D721Med (cell line): ENCODE data around the gene EVX1.

Experiments used
- DNase-seq: peaks from one replicate; pipeline ENCODE4 v3.0.0; 2011; ENCODE audit warnings: low spot score; ENCODE audit not compliant: insufficient read length
- FAIRE-seq: peaks from 2 replicates; lab custom pipeline; 2011; peaks lifted over from hg19 to GRCh38; lab: Jason Lieb, UNC
- CTCF ChIP-seq: IDR thresholded peaks from 2 replicates; pipeline ENCODE4 v1.5.1; 2012; ENCODE audit warnings: mild to moderate bottlenecking, control low read depth; ENCODE audit not compliant: insufficient read depth; ENCODE audit errors: missing control alignments

EVX1 gene

DNA sequence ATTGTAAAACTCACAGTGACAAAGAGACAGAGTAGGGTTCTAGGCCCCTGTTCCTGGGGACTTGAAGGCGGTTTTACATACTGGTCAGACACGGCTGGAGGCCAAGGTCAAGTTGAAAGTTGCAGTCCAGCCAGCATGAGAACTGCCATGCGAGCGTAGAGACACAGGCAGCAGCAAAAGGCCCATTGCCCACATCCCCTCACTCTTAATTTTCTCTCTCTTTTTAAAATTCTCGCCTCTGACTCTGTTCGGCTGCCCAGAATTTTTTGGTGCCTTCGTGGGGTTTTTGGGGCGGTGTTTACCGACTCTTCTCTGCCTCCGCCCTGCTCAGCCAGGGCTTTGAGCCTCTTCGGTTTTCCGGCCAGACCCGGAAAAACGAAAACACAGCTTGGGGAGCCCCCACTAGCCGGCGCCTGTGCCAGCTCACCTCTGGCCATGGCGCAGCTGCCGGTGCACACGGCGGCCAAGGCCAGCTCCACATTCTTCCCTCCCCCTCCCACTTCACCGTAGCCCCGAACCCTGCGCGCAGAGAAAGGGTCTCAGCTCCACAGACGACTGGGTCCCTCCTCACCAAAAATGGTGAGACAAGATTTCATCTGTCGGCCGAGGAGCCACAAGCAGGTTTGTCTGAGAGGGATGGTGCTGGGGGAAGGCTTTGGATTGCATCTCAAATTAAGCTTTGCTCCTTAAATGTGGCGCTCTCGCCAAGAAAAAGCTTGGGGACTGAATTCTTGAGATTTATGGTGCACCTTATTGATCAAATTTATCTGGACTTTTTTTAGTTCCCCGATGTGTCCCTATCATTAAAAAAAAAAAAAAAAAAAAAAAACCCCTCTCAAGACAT, 40.4 kb upstream of the EVX1 start:
- FAIRE-seq, result no peak
- DNase-seq, result no peak
- no peak for TF ChIP-seq CTCF

DNA sequence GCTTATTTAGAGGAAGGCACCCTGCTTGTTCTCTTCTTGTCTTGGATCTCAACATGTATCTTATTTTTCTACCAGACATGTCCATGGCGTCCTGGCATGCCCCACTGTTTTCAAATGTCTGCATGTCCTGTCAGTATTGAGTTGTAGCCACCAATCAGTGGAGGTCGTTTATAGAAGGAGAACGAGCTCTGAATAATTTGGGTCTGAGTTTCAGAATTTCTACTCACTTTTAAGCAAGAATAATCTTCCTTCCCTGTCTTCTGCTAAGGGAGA, 39.8 kb upstream of the EVX1 start:
- FAIRE-seq (no peak), DNase-seq (no peak)
- no peak for TF ChIP-seq CTCF

- no peak for TF ChIP-seq CTCF
- FAIRE-seq (no peak), DNase-seq (no peak)
These were observed 39.1 kb upstream of the EVX1 start for GRCh38 chr7:27203365-27203953.

DNA sequence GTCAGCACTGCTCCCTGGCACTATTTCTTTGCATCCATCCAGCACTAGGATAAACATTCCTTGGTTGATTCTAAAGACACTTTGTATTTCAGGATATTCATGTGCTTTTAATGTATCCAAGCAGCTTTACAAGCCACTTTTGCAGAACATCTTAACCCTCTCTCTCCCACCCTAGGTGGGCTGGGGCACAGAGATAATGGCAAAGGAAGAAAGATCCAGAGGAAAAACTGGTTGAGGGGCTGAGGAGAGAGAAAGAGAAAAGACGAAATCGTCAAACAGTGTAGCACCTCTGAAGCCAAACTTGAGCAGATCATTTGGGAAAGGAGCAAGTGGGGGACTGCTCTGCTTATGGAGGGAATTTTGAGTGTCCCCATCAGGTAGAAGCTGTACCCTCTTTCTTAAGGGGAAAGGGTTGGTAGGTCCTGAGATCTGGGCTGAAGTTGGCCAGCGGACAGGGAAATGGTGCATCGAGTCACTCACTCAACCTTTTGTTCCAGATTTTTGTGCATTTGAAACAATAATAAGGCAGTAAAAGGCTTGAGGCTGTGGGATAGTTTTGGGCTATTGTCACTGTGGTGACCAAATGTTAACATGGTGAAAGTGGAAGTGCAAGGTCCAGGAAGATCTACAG, 38.5 kb upstream of the EVX1 start:
- TF ChIP-seq CTCF, result no peak
- DNase-seq, result no peak
- FAIRE-seq, result no peak

DNA sequence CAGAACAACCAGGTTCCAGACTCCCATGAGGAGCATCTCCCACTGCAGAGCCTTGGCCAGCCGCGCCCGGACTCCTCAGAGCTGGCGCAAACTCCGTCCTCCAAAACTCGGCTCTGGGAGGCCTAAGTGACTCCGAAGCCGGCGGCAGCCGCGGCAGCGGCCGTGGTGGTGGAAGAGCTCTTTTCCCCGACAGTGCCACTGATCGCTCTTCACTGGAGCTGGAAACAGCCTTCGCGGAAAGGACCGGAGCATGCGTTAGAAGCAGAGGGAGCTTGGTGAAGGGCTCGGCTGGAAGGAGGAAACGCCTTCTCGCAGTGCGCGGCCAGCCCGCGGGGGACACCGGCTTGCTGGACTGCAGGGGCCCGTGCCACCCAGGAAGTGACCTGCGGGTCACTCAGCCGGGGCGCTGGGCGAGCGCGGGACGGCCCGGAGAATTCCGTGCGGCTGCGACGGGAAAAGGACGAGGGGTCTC, 37.7 kb upstream of the EVX1 start:
- DNase-seq (no peak), FAIRE-seq (no peak)
- no peak for TF ChIP-seq CTCF

DNA sequence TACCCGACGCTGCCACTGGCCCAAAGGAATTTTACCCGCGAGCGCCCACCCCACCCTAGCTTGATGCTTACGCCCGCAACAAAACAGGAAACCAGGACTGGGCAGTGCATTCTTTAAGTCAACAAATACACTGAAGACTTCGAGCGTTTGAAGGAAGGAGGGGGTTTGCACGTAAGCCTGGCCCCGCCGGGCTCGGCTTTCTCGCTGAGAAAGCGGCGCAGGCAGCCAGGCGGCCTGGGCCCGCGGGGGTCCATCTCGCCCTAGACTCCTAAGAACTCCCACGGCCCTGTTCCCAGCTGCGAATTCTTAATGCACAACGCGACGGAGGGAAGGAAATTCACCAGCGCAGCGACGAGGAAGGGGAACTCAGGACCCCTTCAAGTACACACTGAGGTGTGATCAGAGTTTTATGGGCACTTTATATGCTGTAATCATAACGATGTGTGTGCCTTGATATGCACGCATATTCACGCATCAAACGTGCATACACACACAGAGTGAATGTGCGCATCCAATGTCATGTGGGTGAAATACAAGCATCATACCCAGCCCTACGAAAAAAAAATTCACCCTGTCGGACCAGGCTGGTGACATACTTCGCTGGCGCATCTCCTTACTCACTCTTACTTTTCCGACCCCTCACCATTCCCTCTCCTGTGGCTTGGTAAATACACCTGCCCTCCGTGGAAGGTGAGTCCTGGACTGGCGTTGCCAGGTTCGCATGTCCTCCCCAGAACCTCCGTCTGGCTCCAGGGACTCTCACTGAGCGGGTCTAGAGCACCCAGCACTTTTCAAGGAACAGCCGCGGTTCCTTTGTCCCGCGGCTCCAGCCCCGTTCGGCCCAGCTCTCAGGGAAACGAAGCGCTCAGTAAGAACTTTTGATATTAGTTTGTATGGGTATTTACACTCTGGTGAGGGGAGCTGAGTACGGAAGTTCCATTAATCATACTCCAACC, 37.0 kb upstream of the EVX1 start:
- no peak for TF ChIP-seq CTCF
- FAIRE-seq, result no peak
- no peak for DNase-seq
